ENCODE data around the gene CDK19. TPM values are rescaled to one million over a fixed set of nuclear protein-coding genes. Genes with fewer than 3 reads are reported as not detected.
"Not testable (repeated sequence)": the region's sequence is repeated elsewhere in the genome, so short reads cannot be mapped to it uniquely, and the experiment has no call there.

Gene CDK19
- total RNA-seq, 2 donors from 2014 or later: 17.9 to 32.4 TPM

GRCh38 chr6:110815015-110815410, 256 bp downstream of the CDK19 start:
- no peak for DNase-seq
- ATAC-seq: peak; percentile 23
- intact Hi-C loops (cut with DNase I, micrococcal nuclease): loop anchor here in 1 of 2 donors (5.0 kb wide), 1 partner anchor 57 kb away; the partner anchor contains the start of gene AMD1

DNA sequence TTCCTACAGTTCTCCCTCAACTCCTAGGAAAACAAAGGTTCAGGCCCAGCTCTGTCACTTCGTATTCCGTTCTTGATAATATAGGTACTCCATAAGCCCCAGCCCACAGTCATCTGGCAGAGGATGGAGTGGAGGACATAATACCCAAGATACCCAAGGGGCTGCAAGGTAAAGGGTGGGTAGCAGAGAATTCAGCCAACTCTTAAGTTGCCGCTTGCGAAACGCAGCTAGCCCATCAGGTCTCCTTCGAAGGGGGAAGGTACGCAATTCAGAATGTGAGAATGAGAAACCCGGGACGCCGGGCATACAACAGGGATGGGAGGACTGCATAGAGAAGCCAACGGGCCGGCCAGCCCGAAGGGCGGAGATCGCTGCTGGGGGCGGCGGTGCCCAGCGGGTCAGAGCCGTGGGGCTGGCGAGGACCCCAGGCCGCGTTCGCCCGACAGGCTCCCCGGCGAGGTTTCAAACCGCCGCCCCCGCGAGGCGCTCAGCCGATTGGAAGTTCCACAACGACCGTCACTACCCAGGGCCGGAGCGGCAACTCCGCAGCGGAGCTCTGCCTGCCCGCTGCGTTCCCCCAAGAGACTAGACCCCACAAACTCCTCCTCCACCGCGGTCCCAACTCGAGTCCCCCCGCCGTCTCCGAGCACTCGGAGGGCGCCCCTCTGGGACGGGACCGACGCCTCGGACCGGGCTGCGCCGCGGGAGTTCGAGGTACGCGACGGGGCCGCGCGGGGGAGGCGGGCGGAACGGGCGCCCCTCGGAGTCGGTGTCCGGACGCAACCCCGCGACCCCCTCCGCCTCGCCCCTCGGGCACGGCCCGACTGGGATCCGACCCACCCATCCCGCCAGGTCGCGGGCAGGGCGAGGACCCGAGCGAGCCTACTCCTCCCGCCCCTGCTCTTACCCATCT, 911 bp downstream of the CDK19 start:
- intact Hi-C loops (cut with DNase I, micrococcal nuclease): loop anchor here in 1 of 2 donors (5.0 kb wide), 1 partner anchor 58 kb away; the partner anchor contains the start of gene AMD1
- peak; percentile 52 to 73 for DNase-seq
- peak; percentile 18 for ATAC-seq

- ATAC-seq (no peak), DNase-seq (peak in 1 of 2 donors; percentile 9)
- intact Hi-C loops (cut with DNase I, micrococcal nuclease): no loop called here
Observed at GRCh38 chr6:110813338-110814101, 1.7 kb downstream of the CDK19 start.

- no peak for ATAC-seq
- no peak for DNase-seq
- intact Hi-C loops (cut with DNase I, micrococcal nuclease): no loop called here
Observed at GRCh38 chr6:110812719-110813118, 2.5 kb downstream of the CDK19 start.

DNA sequence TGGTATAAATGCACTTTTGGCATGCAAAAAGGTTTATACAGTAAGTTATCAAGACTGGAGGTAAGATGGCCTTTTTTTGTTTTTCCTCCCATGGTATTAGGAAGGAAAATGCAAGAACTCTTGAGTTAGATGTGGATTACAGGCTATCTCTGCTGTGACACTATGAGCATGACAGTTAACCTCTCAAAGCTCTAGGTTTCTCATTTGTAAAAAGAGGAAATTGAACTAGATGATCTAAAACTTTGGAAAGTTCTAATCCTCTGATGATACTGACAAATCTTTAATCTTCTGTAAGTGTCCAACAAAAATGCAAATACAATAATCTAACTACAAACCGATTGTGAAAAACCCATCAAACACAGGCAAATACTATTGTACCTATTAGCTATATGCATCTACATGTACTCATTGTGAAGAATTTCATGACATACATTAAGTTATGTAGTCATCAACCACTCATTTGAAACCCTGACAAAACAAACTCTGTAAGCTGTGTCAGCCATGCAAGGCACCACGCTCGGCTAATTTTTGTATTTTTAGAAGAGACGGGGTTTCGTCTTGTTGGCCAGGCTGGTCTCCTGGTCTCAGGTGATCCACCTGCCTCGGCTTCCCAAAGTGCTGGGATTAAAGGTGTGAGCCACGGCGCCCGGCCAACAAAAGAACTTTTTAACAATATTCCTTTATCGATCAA, 4.2 kb downstream of the CDK19 start:
- DNase-seq (no peak), ATAC-seq (no peak)
- intact Hi-C loops (cut with DNase I, micrococcal nuclease): no loop called here

DNA sequence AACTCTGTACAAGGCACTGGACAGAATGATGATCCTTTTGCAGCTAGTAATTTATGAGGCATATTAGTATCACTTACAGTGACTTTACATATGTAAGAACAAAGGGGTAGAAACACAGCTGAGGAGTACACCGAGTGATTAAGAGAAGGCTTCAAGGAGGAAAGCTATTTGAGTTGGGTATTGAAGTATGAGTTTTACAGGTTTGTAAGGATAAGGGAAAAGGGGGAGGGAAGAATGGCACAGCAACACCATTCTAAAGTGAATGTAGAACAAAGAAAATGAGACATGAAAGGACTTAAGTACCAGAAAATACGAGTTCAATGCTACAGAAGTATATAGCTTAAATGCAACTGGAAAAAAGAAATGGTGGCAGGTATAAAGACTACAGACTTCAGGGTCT, 5.5 kb downstream of the CDK19 start:
- ATAC-seq (no peak), DNase-seq (no peak)
- intact Hi-C loops (cut with DNase I, micrococcal nuclease): no loop called here

DNA sequence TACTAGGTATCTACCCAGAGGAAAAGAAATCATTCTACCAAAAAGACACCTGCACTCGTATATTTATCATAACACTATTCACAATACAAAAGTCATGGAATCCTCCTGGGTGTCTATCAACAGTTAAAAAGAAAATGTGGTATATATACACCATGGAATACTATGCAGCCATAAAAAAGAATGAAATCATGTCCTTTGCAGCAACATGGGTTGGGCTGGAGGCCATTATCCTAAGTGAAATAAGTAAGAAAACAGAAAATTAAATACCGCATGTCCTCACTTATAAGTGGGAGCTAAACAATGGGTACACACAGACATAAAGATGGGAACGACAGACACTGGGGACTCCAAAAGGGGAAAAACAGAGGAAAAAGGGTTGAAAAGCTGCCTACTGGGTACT, 13.1 kb downstream of the CDK19 start:
- ATAC-seq; DNase-seq; intact Hi-C loops (cut with DNase I, micrococcal nuclease): not testable (repeated sequence)

- intact Hi-C loops (cut with DNase I, micrococcal nuclease): no loop called here
- no peak for DNase-seq
- ATAC-seq: no peak
Observed at GRCh38 chr6:110800839-110801196, 14.5 kb downstream of the CDK19 start.

DNA sequence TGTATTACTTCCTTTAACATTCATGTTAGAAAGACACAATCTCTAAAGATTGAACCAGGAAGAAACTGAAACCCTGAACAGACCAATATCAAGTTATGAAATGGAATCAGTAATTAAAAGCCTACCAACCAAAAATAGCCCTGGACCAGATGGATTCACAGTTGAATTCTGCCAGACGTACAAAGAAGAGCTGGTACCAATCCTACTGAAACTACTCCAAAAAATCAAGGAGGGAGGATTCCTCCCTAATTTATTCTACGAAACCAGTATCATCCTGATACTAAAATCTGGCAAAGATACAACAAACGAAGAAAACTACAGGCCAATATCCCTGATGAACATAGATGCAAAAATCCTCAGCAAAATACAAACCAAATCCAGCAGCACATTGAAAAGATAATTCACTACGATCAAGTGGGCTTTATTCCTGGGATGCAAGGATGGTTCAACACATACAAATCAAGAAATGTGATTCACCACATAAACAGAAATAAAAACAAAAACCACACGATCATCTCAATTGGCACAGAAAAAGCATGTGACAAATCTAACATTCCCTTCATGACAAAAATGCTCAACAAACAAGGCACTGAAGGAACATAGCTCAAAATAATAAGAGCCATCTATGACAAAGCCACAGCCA, 15.0 kb downstream of the CDK19 start:
- ATAC-seq (no peak), DNase-seq (no peak)
- intact Hi-C loops (cut with DNase I, micrococcal nuclease): no loop called here

DNA sequence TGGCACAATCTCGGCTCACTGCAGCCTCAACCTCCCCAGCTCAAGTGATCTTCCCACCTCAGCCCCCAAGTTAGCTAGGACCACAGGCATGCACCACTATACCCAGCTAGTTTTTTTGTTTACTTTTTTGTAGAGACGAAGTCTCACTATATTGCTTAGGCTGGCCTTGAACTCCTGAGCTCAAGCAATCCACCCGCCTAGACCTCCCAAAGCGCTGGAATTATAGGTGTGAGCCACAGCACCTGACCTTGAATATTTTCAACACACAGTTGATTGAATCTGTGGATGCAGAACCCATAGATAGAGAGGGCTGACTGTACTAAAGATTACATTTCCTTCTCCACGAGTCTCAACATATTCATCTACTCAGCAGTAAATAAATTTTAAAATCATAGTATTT, 15.6 kb downstream of the CDK19 start:
- DNase-seq: no peak
- intact Hi-C loops (cut with DNase I, micrococcal nuclease): no loop called here
- peak; percentile 38 for ATAC-seq

GRCh38 chr6:110799189-110799588, 16.1 kb downstream of the CDK19 start:
- DNase-seq (no peak), ATAC-seq (no peak)
- intact Hi-C loops (cut with DNase I, micrococcal nuclease): no loop called here

- intact Hi-C loops (cut with DNase I, micrococcal nuclease): no loop called here
- ATAC-seq: no peak
- DNase-seq: no peak
Observed at GRCh38 chr6:110795271-110795670, 20.0 kb downstream of the CDK19 start.

DNA sequence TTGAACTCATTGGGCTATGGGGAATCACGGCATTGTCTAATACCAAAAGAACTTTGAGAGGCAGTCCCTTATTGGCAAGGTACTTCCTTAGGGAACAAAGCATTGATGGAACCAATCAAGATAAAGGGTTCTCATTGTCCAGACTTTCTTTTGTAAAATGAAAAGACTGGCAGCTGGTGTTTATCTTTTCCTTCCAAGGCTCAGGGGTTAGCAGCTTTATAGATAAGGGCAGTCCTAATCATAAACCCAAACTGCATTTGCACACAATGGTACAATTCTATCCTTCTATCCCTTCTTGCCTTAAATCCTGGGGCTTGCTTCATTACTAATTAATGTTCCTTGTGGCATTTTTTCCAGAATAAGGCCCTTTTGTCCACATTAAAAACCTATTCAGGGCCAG, 28.6 kb downstream of the CDK19 start:
- intact Hi-C loops (cut with DNase I, micrococcal nuclease): no loop called here
- no peak for DNase-seq
- no peak for ATAC-seq

DNA sequence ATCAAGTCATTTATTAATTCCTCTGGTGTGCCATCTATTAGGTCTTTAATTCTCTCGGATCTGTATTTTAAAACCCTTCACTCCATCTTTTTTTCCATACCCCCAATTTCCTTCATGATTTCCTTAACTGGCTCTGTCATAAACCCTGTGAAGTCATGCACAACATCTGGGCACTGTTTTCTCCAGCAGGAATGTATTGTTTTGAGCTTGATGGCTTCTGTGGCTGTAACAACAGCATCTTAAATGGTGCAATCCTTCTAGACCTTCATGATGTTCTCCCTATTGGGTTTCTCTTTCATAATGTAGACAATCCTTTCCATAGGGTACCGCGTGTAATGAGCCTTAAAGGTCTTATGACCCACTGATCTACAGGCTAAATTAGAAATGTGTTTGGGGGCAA, 29.0 kb downstream of the CDK19 start:
- ATAC-seq: no peak
- DNase-seq: no peak
- intact Hi-C loops (cut with DNase I, micrococcal nuclease): no loop called here

GRCh38 chr6:110784610-110784979, 30.7 kb downstream of the CDK19 start:
- DNase-seq: no peak
- ATAC-seq: no peak
- intact Hi-C loops (cut with DNase I, micrococcal nuclease): no loop called here

GRCh38 chr6:110781522-110782214, 33.6 kb downstream of the CDK19 start:
- no peak for ATAC-seq
- intact Hi-C loops (cut with DNase I, micrococcal nuclease): no loop called here

GRCh38 chr6:110778333-110778732, 36.9 kb downstream of the CDK19 start:
- ATAC-seq (no peak), DNase-seq (no peak)
- intact Hi-C loops (cut with DNase I, micrococcal nuclease): no loop called here

More at GRCh38 chr6:110781522-110782214, 33.6 kb downstream of the CDK19 start:
- DNase-seq: no peak

DNA sequence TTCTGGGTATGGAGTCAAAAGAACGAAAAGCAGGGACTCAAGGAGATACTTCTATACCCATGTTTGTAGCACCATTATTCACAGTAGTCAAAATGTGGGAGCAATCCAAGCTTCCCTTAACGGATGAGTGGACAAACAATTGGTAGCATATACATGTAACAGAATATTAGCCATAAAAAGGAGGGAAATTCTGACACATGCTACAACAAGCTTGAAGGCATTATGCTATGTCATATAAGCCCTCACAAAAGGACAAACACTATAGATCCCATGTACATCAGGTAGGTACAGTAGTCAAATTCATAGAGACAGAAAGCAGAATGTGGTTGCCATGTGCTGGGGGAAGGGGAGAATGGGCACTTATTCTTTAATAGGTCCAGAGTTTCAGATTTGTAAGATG, 37.6 kb downstream of the CDK19 start:
- no peak for ATAC-seq
- intact Hi-C loops (cut with DNase I, micrococcal nuclease): no loop called here
- no peak for DNase-seq
